DOHH2 (cell line): ENCODE results near the gene ALOX5.

Source experiments
- H3F3A ChIP-seq: fragments of 200-600 bp; sonication (generic), shearing (Covaris generic); 2 replicates; pipeline ENCODE4 v1.6.0; 2016; ENCODE audit warnings: antibody characterized with exemption, mild to moderate bottlenecking; ENCODE audit not compliant: control insufficient read depth, insufficient read depth
- H3K27ac ChIP-seq: fragments of 200-600 bp; sonication (generic); 2 replicates; pipeline ENCODE4 v1.5.1; 2014; ENCODE audit warnings: low read depth, mild to moderate bottlenecking, low read length, moderate library complexity
- H3K27me3 ChIP-seq: fragments of 200-600 bp; sonication (generic); 2 replicates; pipeline ENCODE4 v1.6.1; 2014; ENCODE audit warnings: mild to moderate bottlenecking, low read length, mixed read lengths; ENCODE audit not compliant: control insufficient read depth
- H3K36me3 ChIP-seq: fragments of 200-600 bp; sonication (generic); 2 replicates; pipeline ENCODE4 v1.6.1; 2014; ENCODE audit warnings: mild to moderate bottlenecking, low read length, moderate library complexity, mixed read lengths; ENCODE audit not compliant: control insufficient read depth
- H3K4me1 ChIP-seq: fragments of 200-600 bp; sonication (generic); 2 replicates; pipeline ENCODE4 v1.6.1; 2014; ENCODE audit warnings: mild to moderate bottlenecking, low read length, mixed read lengths; ENCODE audit not compliant: control insufficient read depth
- H3K4me2 ChIP-seq: fragments of 200-600 bp; sonication (generic); 2 replicates; pipeline ENCODE4 v1.6.0; 2014; ENCODE audit warnings: mild to moderate bottlenecking, low read length, moderate library complexity
- H3K4me3 ChIP-seq: fragments of 200-600 bp; sonication (generic); 2 replicates; pipeline ENCODE4 v1.5.1; 2014; ENCODE audit warnings: mild to moderate bottlenecking, low read length, mixed read lengths
- H3K79me2 ChIP-seq: fragments of 200-600 bp; sonication (generic); 2 replicates; pipeline ENCODE4 v1.6.1; 2014; ENCODE audit warnings: mild to moderate bottlenecking, low read length, mixed read lengths; ENCODE audit not compliant: control insufficient read depth
- H3K9me2 ChIP-seq: fragments of 200-600 bp; sonication (generic); replicated peaks from 2 replicates; pipeline ENCODE4 v1.6.1; 2014; ENCODE audit warnings: mild to moderate bottlenecking, low read length, mixed read lengths; ENCODE audit not compliant: control insufficient read depth
- H3K9me3 ChIP-seq: fragments of 200-600 bp; sonication (generic); 2 replicates; pipeline ENCODE4 v1.6.1; 2014; ENCODE audit warnings: antibody characterized with exemption, low read length, mixed read lengths; ENCODE audit not compliant: control insufficient read depth, insufficient read depth
- H4K20me1 ChIP-seq: fragments of 200-600 bp; sonication (generic); 2 replicates; pipeline ENCODE4 v1.6.0; 2014; ENCODE audit warnings: low read depth, mild to moderate bottlenecking, antibody characterized with exemption, low read length, moderate library complexity; ENCODE audit not compliant: control insufficient read depth, insufficient read depth
- EZH2phosphoT487 ChIP-seq: fragments of 200-600 bp; sonication (generic); IDR thresholded peaks from 2 replicates; pipeline ENCODE4 v1.6.1; 2017; ENCODE audit warnings: borderline replicate concordance, mild to moderate bottlenecking, antibody characterized with exemption, low read length, moderate library complexity, mixed read lengths
- TF ChIP-seq, protein P1 (sequence below): fragments of 200-600 bp; sonication (generic); IDR thresholded peaks from one replicate; pipeline ENCODE4 v1.5.1; 2014; ENCODE audit warnings: antibody characterized with exemption, mild to moderate bottlenecking, low read depth, low read length; ENCODE audit not compliant: poor library complexity, severe bottlenecking

Gene ALOX5

DNA sequence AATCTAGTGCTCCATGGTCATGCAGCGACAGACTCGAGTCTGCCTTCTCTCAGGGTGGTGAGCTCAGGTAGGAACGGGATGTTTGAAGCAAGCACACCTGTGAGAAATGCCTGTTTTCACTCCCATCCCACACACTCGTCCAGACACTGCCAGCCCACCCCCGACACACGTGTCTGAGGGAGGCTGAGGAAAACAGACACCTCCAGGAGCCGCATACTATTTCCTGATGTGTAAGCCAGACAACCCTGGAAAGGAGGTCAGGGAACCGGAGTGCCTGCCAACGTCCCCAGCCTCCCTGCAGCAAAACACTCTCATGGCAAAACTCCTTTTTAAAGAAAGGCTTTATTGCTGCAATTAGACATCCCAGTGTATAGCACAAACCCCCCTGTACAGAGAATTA, 80.2 kb downstream of the ALOX5 start:
- no peak for TF ChIP-seq EZH2phosphoT487
- TF ChIP-seq, protein P1, sequence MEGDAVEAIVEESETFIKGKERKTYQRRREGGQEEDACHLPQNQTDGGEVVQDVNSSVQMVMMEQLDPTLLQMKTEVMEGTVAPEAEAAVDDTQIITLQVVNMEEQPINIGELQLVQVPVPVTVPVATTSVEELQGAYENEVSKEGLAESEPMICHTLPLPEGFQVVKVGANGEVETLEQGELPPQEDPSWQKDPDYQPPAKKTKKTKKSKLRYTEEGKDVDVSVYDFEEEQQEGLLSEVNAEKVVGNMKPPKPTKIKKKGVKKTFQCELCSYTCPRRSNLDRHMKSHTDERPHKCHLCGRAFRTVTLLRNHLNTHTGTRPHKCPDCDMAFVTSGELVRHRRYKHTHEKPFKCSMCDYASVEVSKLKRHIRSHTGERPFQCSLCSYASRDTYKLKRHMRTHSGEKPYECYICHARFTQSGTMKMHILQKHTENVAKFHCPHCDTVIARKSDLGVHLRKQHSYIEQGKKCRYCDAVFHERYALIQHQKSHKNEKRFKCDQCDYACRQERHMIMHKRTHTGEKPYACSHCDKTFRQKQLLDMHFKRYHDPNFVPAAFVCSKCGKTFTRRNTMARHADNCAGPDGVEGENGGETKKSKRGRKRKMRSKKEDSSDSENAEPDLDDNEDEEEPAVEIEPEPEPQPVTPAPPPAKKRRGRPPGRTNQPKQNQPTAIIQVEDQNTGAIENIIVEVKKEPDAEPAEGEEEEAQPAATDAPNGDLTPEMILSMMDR = no peak
- Histone ChIP-seq H3K4me1 (peaks cover 25% of the 10 kb centered on the region), H3K9me3 (no peaks in the 10 kb centered on the region), H3K4me2 (no peak overlapping the region), H4K20me1 (no peaks in the 10 kb centered on the region), H3K27me3 (no peaks in the 10 kb centered on the region), H3F3A (no peaks in the 10 kb centered on the region), H3K27ac (no peak overlapping the region), H3K79me2 (no peaks in the 10 kb centered on the region), H3K9me2 (no peaks in the 10 kb centered on the region), H3K36me3 (peaks cover 15% of the 10 kb centered on the region), H3K4me3 (no peak overlapping the region)

DNA sequence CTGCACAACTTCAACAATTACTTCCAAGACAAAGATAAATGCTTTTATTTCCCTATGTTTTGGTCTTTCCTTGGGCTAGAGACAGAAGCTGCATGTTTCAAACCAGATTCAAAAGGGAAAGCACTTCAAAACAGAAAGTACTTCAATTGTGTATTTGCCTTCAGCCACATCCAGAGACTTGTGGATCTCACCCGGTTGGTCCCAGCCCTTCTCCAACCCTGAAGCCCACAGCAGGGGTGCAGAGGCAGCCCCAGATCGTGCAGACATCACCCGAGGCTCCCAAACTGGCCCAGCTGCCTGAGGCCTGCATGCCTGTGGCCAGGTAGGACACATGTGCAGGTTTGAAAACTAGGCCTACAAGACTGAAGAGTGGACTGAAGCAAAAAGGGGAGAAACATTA, 80.8 kb downstream of the ALOX5 start:
- no peaks in the 10 kb centered on the region for H3K9me3 ChIP-seq
- H3K27me3 ChIP-seq = no peaks in the 10 kb centered on the region
- peaks cover 31% of the 10 kb centered on the region for H3K4me1 ChIP-seq
- no peak overlapping the region for H3K27ac ChIP-seq
- no peaks in the 10 kb centered on the region for H3K79me2 ChIP-seq
- H3K4me3 ChIP-seq = no peak overlapping the region
- TF ChIP-seq, protein P1 = no peak
- TF ChIP-seq EZH2phosphoT487 = no peak
- no peak overlapping the region for H3K4me2 ChIP-seq
- no peaks in the 10 kb centered on the region for H4K20me1 ChIP-seq
- H3F3A ChIP-seq = no peaks in the 10 kb centered on the region
- H3K9me2 ChIP-seq = no peaks in the 10 kb centered on the region
- peaks cover 19% of the 10 kb centered on the region for H3K36me3 ChIP-seq

DNA sequence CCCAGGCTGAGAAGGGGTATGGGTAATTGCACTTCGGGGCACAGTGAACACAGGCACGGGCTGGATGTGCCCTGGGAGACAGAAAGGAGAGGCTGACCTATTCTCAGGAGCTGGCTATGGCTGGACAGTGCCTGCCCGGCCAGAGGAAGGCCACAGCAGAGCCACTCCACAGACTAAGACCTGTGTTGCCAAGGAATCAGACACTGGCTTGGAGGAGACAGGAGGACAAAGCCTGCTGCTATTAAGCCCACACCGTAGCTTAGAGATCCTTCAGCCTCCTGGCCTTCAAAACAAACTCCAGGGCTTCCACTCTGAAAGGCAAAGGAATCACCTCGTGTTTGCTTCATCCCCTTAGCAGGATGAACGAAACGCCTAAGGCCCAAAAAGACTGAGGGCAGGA, 82.2 kb downstream of the ALOX5 start:
- H3K4me1 ChIP-seq = peaks cover 44% of the 10 kb centered on the region
- H3K27me3 ChIP-seq = no peaks in the 10 kb centered on the region
- no peak overlapping the region for H3K4me3 ChIP-seq
- peaks cover 2% of the 10 kb centered on the region; the same call in 1 of the 2 replicates for H3K79me2 ChIP-seq
- H3K4me2 ChIP-seq = no peak overlapping the region
- H4K20me1 ChIP-seq = no peaks in the 10 kb centered on the region
- no peaks in the 10 kb centered on the region for H3K9me3 ChIP-seq
- H3K36me3 ChIP-seq = peaks cover 19% of the 10 kb centered on the region
- no peak for TF ChIP-seq EZH2phosphoT487
- TF ChIP-seq, protein P1 = no peak
- peaks cover 6% of the 10 kb centered on the region for H3F3A ChIP-seq
- no peaks in the 10 kb centered on the region for H3K9me2 ChIP-seq
- H3K27ac ChIP-seq = no peak overlapping the region
